PC-3 (cell line): ENCODE results near the gene KRTAP10-5. TPM values are rescaled to one million over a fixed set of nuclear protein-coding genes. Genes with fewer than 3 reads are reported as not detected.

Source experiments
- ATAC-seq: fragments of 200-7000 bp; cut with Tn5 transposase; 2 replicates; pipeline ENCODE4 v1.9.1; 2020; ENCODE audit warnings: mild to moderate bottlenecking, moderate library complexity
- BruUV-seq: library from RNA; stranded (reverse); fragments of 400-500 nt; replicated peaks from 2 replicates; lab custom pipeline; 2021; lab: Mats Ljungman, UMichigan
- CTCF ChIA-PET: fragments of 300-600 bp; sonication (Branson Sonifier 250); formaldehyde crosslinking; loops from one replicate; lab custom pipeline; 2022; ENCODE audit warnings: antibody characterized with exemption; lab: Charles Lee
- POLR2A ChIA-PET: fragments of 300-600 bp; sonication (Branson Sonifier 250); formaldehyde crosslinking; loops from one replicate; lab custom pipeline; 2022; ENCODE audit warnings: antibody characterized with exemption; ENCODE audit not compliant: unreplicated experiment; lab: Charles Lee
- DNase-seq: peaks from one replicate; pipeline ENCODE4 v3.0.0-alpha.2; 2015
- H2AFZ ChIP-seq: fragments of 300-600 bp; sonication (generic); 2 replicates; pipeline ENCODE4 v1.6.0; 2016; ENCODE audit warnings: antibody characterized with exemption, low read length
- H3F3A ChIP-seq: fragments of 300-600 bp; sonication (generic); one replicate; pipeline ENCODE4 v1.6.0; 2017; ENCODE audit warnings: antibody characterized with exemption, low read length, control low read depth, mild to moderate bottlenecking; ENCODE audit not compliant: unreplicated experiment
- H3K27ac ChIP-seq: fragments of 300-600 bp; sonication (generic); 2 replicates; pipeline ENCODE4 v1.5.1; 2016; ENCODE audit warnings: mild to moderate bottlenecking, low read length
- H3K27me3 ChIP-seq: fragments of 300-600 bp; sonication (generic); 2 replicates; pipeline ENCODE4 v1.6.1; 2016; ENCODE audit warnings: low read length, mixed read lengths
- H3K36me3 ChIP-seq: fragments of 300-600 bp; sonication (generic); 2 replicates; pipeline ENCODE4 v1.6.1; 2016; ENCODE audit warnings: low read depth, mixed run types, low read length, mixed read lengths
- H3K4me1 ChIP-seq: fragments of 300-600 bp; sonication (generic); 2 replicates; pipeline ENCODE4 v1.5.1; 2016; ENCODE audit warnings: low read length; ENCODE audit not compliant: insufficient read depth
- H3K4me2 ChIP-seq: fragments of 300-600 bp; sonication (generic); 2 replicates; pipeline ENCODE4 v1.6.0; 2016; ENCODE audit warnings: low read length
- H3K4me3 ChIP-seq: fragments of 300-600 bp; sonication (generic); 2 replicates; pipeline ENCODE4 v1.5.1; 2016; ENCODE audit warnings: mild to moderate bottlenecking, low read length, mixed read lengths
- H3K79me2 ChIP-seq: fragments of 300-600 bp; sonication (generic); 2 replicates; pipeline ENCODE4 v1.6.1; 2017; ENCODE audit warnings: low read length, mixed read lengths
- H3K9ac ChIP-seq: fragments of 300-600 bp; sonication (generic); 2 replicates; pipeline ENCODE4 v1.6.0; 2016; ENCODE audit warnings: mild to moderate bottlenecking, low read length
- H3K9me2 ChIP-seq: fragments of 300-600 bp; sonication (generic); replicated peaks from 2 replicates; pipeline ENCODE4 v1.6.1; 2016; ENCODE audit warnings: mixed run types, low read length, mixed read lengths
- H3K9me3 ChIP-seq: fragments of 300-600 bp; sonication (generic); 2 replicates; pipeline ENCODE4 v1.6.1; 2016; ENCODE audit warnings: low read length, mixed read lengths
- H4K20me1 ChIP-seq: fragments of 300-600 bp; sonication (generic); 2 replicates; pipeline ENCODE4 v1.6.1; 2016; ENCODE audit warnings: low read length, mixed read lengths
- EZH2 ChIP-seq: fragments of 300-600 bp; sonication (generic); IDR thresholded peaks from one replicate; pipeline ENCODE4 v1.6.1; 2017; ENCODE audit warnings: antibody characterized with exemption, mild to moderate bottlenecking, low read length; ENCODE audit not compliant: unreplicated experiment
- EZH2phosphoT487 ChIP-seq: fragments of 300-600 bp; sonication (generic); IDR thresholded peaks from 2 replicates; pipeline ENCODE4 v1.6.1; 2018; ENCODE audit warnings: mild to moderate bottlenecking, antibody characterized with exemption, low read length, borderline replicate concordance
- intact Hi-C: fragments of 100-400 bp; cut with micrococcal nuclease; formaldehyde crosslinking; loops from 2 replicates; pipeline ENCODE4 v1.9.0; 2023
- total RNA-seq: library from RNA; depleted of rRNA; stranded (reverse); fragments of >200 nt; gene quantifications from 2 replicates; pipeline ENCODE4 v1.2.3, GENCODE V29; 2014
- TF ChIP-seq, protein P1 (sequence below): fragments of 300-600 bp; sonication (generic); conservative IDR thresholded peaks from 2 replicates; pipeline ENCODE4 v1.5.1; 2017; ENCODE audit warnings: antibody characterized with exemption, low read depth, mild to moderate bottlenecking, low read length

Gene KRTAP10-5
- total RNA-seq, 1 experiment from 2014 or later = not detected

DNA sequence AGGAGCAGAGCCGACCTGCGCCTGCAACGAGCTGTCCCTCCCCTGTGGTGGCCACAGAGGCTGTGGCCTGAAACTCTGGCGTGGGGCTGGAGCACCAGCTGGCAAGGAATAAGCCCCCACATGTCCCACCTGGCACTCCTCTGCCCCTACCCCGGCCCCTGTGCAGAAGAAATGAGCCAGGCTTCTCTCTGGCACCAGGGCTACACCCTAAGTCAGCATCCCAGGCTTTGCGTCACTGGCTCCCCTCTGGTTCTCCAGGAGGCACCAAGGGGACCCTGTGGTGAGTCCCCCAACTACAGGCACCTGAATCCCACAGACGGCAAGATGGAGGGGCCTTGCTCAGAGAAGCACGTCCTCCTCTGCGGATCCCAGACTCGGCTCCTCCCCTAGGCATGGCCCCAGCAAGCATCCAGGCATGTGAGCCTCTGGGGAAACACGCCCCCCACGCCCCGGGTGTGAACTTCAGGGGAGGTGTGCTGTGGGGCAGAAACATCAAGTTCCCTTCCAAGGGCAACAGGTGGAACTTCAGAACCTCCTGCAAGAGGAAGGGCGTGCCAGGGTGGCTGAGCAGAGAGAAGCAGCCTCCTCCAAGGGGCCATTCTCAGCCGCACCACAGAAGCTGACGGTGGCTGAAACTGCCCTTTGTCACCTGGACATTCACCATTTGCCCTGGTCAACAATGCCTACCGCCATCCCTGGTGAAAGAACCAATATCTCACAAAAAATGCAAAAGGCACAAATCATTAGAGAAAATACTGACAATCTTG, 22.9 kb upstream of the KRTAP10-5 start:
- Histone ChIP-seq H3K9ac (no peak overlapping the region), H4K20me1 (no peaks in the 10 kb centered on the region), H3K27ac (no peak overlapping the region), H3F3A (no peaks in the 10 kb centered on the region), H3K9me3 (no peaks in the 10 kb centered on the region), H3K79me2 (no peaks in the 10 kb centered on the region), H3K27me3 (no peaks in the 10 kb centered on the region), H3K4me2 (no peak overlapping the region), H3K4me1 (no peaks in the 10 kb centered on the region), H3K4me3 (no peak overlapping the region), H3K9me2 (no peaks in the 10 kb centered on the region), H3K36me3 (no peaks in the 10 kb centered on the region), H2AFZ (no peak overlapping the region)
- DNase-seq (no peak), ATAC-seq (no peak)
- CTCF ChIA-PET = no interaction called here
- intact Hi-C loops = no loop called here
- no TSS peak for BruUV-seq
- POLR2A ChIA-PET = no interaction called here
- TF ChIP-seq, protein P1, sequence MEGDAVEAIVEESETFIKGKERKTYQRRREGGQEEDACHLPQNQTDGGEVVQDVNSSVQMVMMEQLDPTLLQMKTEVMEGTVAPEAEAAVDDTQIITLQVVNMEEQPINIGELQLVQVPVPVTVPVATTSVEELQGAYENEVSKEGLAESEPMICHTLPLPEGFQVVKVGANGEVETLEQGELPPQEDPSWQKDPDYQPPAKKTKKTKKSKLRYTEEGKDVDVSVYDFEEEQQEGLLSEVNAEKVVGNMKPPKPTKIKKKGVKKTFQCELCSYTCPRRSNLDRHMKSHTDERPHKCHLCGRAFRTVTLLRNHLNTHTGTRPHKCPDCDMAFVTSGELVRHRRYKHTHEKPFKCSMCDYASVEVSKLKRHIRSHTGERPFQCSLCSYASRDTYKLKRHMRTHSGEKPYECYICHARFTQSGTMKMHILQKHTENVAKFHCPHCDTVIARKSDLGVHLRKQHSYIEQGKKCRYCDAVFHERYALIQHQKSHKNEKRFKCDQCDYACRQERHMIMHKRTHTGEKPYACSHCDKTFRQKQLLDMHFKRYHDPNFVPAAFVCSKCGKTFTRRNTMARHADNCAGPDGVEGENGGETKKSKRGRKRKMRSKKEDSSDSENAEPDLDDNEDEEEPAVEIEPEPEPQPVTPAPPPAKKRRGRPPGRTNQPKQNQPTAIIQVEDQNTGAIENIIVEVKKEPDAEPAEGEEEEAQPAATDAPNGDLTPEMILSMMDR = no peak
- no peak for TF ChIP-seq EZH2phosphoT487
- no peak for TF ChIP-seq EZH2

DNA sequence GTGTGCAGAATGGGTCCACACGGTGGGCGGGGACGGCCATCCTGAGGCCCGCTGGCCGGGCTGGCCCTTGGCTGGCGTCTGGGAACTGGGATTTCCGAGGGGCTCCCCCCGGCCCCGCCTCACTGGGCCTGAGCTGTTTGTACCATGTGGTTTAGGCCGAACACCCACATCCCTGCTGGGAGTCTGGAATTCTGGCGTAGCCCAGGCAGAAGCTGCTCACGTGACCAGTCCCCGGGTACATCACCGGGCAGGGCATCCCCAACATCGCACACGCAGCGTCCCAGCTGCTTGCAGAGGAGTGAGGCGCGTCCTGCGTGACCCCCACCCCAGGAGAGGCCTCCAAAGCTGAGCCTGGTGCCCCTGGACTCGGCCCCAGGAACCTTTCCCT, 22.1 kb upstream of the KRTAP10-5 start:
- no peak overlapping the region for H3K9ac ChIP-seq
- DNase-seq (no peak), ATAC-seq (no peak)
- ChIA-PET POLR2A (no interaction called here), CTCF (no interaction called here)
- no peaks in the 10 kb centered on the region for H3K79me2 ChIP-seq
- H2AFZ ChIP-seq = no peak overlapping the region
- no peak overlapping the region for H3K4me3 ChIP-seq
- no peaks in the 10 kb centered on the region for H3K9me3 ChIP-seq
- TF ChIP-seq, protein P1 = no peak
- TF ChIP-seq EZH2 = no peak
- no peak for TF ChIP-seq EZH2phosphoT487
- no peaks in the 10 kb centered on the region for H4K20me1 ChIP-seq
- no peaks in the 10 kb centered on the region for H3K36me3 ChIP-seq
- H3K27ac ChIP-seq = no peak overlapping the region
- no peaks in the 10 kb centered on the region for H3K4me1 ChIP-seq
- H3K4me2 ChIP-seq = no peak overlapping the region
- intact Hi-C loops = no loop called here
- H3K27me3 ChIP-seq = no peaks in the 10 kb centered on the region
- BruUV-seq = no TSS peak
- H3F3A ChIP-seq = no peaks in the 10 kb centered on the region
- no peaks in the 10 kb centered on the region for H3K9me2 ChIP-seq
